IMR-90 (cell line): Measurements from ENCODE around the gene PSMD2.
"Not testable (repeated sequence)": the region's sequence is repeated elsewhere in the genome, so short reads cannot be mapped to it uniquely, and the experiment has no call there.

ENCODE experiments used
- CEBPB ChIP-seq: IDR thresholded peaks from 2 replicates; pipeline ENCODE4 v1.6.1; 2012; ENCODE audit warnings: low read depth, low read length, improper control_type of control experiment
- ELK1 ChIP-seq: fragments of 150-350 bp; IDR thresholded peaks from 2 replicates; pipeline ENCODE4 v1.6.1; 2016; ENCODE audit warnings: low read depth, mild to moderate bottlenecking, low read length, moderate library complexity, borderline replicate concordance
- MAFK ChIP-seq: IDR thresholded peaks from 2 replicates; pipeline ENCODE4 v1.6.1; 2012; ENCODE audit warnings: low read depth, low read length, improper control_type of control experiment
- MAZ ChIP-seq: IDR thresholded peaks from 2 replicates; pipeline ENCODE4 v1.6.1; 2012; ENCODE audit warnings: low read depth, mild to moderate bottlenecking, low read length, improper control_type of control experiment, moderate library complexity, borderline replicate concordance
- MXI1 ChIP-seq: IDR thresholded peaks from 2 replicates; pipeline ENCODE4 v1.6.1; 2012; ENCODE audit warnings: low read depth, mild to moderate bottlenecking, low read length, moderate library complexity, borderline replicate concordance
- POLR2A ChIP-seq: IDR thresholded peaks from 2 replicates; pipeline ENCODE4 v1.6.1; 2012; ENCODE audit warnings: mild to moderate bottlenecking, low read depth, low read length
- RAD21 ChIP-seq: IDR thresholded peaks from 2 replicates; pipeline ENCODE4 v1.6.1; 2012; ENCODE audit warnings: low read length, improper control_type of control experiment
- RCOR1 ChIP-seq: IDR thresholded peaks from 2 replicates; pipeline ENCODE4 v1.6.1; 2012; ENCODE audit warnings: mild to moderate bottlenecking, low read length, improper control_type of control experiment; ENCODE audit not compliant: insufficient replicate concordance
- RFX5 ChIP-seq: IDR thresholded peaks from 2 replicates; pipeline ENCODE4 v1.8.0; 2012; ENCODE audit warnings: low read depth, mild to moderate bottlenecking, low read length, moderate library complexity
- SMC3 ChIP-seq: fragments of 150-350 bp; IDR thresholded peaks from 2 replicates; pipeline ENCODE4 v1.6.1; 2016; ENCODE audit warnings: low read depth, mild to moderate bottlenecking, antibody characterized with exemption, low read length, moderate library complexity
- USF2 ChIP-seq: fragments of 150-350 bp; IDR thresholded peaks from 2 replicates; pipeline ENCODE4 v1.6.1; 2017; ENCODE audit warnings: mild to moderate bottlenecking, antibody characterized with exemption, low read length, low read depth
- TF ChIP-seq, protein P1 (sequence below): conservative IDR thresholded peaks from 2 replicates; pipeline ENCODE4 v1.5.1; 2012; ENCODE audit warnings: mild to moderate bottlenecking, low read depth, low read length, improper control_type of control experiment

GRCh38 chr3:184267249-184267648 is 31.8 kb upstream of the PSMD2 start:
- TF ChIP-seq, protein P1, sequence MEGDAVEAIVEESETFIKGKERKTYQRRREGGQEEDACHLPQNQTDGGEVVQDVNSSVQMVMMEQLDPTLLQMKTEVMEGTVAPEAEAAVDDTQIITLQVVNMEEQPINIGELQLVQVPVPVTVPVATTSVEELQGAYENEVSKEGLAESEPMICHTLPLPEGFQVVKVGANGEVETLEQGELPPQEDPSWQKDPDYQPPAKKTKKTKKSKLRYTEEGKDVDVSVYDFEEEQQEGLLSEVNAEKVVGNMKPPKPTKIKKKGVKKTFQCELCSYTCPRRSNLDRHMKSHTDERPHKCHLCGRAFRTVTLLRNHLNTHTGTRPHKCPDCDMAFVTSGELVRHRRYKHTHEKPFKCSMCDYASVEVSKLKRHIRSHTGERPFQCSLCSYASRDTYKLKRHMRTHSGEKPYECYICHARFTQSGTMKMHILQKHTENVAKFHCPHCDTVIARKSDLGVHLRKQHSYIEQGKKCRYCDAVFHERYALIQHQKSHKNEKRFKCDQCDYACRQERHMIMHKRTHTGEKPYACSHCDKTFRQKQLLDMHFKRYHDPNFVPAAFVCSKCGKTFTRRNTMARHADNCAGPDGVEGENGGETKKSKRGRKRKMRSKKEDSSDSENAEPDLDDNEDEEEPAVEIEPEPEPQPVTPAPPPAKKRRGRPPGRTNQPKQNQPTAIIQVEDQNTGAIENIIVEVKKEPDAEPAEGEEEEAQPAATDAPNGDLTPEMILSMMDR, result not testable (repeated sequence)
- not testable (repeated sequence) for TF ChIP-seq POLR2A, USF2, ELK1, MXI1, MAFK, RAD21, MAZ, SMC3, RFX5, RCOR1, CEBPB
